Measurements from ENCODE around the gene ZFP57.

- TF ChIP-seq CTCF (IDR thresholded peaks at IDR 0.05) (no peak), EP300 (IDR thresholded peaks at IDR 0.05) (no peak)
Observed at GRCh38 chr6:29637247-29637646, 43.7 kb downstream of the ZFP57 start.

All from ovary (tissue), 3 donors.